GM12891 (cell line): ENCODE results near the gene GLRX3.
"Not testable (repeated sequence)": the region's sequence is repeated elsewhere in the genome, so short reads cannot be mapped to it uniquely, and the experiment has no call there.

Experiments used
- POLR2A ChIP-seq: IDR thresholded peaks from 2 replicates; pipeline ENCODE4 v1.6.1; 2011; ENCODE audit warnings: low read depth, low read length, control low read depth
- POLR2AphosphoS5 ChIP-seq: IDR thresholded peaks from 2 replicates; pipeline ENCODE4 v1.6.1; 2011; ENCODE audit warnings: low read depth, low read length, control low read depth
- TAF1 ChIP-seq: IDR thresholded peaks from 2 replicates; pipeline ENCODE4 v1.6.1; 2011; ENCODE audit warnings: low read depth, low read length, control low read depth

GRCh38 chr10:130116942-130117341, 19.2 kb upstream of the GLRX3 start:
- TF ChIP-seq POLR2A, TAF1, POLR2AphosphoS5: not testable (repeated sequence)
